Hepatocyte (in vitro differentiated cells): Measurements from ENCODE around the gene RAP1GDS1.

Experiments used
- CTCF ChIP-seq: fragments of 200-600 bp; sonication (generic); IDR thresholded peaks from 2 replicates; pipeline ENCODE4 v1.5.1; 2016; ENCODE audit warnings: antibody characterized with exemption, mild to moderate bottlenecking; ENCODE audit not compliant: poor library complexity
- EZH2 ChIP-seq: fragments of 200-600 bp; sonication (generic); IDR thresholded peaks from 2 replicates; pipeline ENCODE4 v1.6.1; 2016; ENCODE audit warnings: antibody characterized with exemption, mild to moderate bottlenecking, borderline replicate concordance
- EZH2phosphoT487 ChIP-seq: fragments of 200-600 bp; sonication (generic); IDR thresholded peaks from one replicate; pipeline ENCODE4 v1.6.1; 2018; ENCODE audit warnings: antibody characterized with exemption, mild to moderate bottlenecking, low read depth, moderate library complexity; ENCODE audit not compliant: unreplicated experiment, severe bottlenecking

- no peak for TF ChIP-seq CTCF
- TF ChIP-seq EZH2, result no peak
- no peak for TF ChIP-seq EZH2phosphoT487
Observed at GRCh38 chr4:98434816-98435215, 173.6 kb downstream of the RAP1GDS1 start.
